Lung (tissue), 12 donors: Measurements from ENCODE around the gene HMGXB4. TPM values are rescaled to one million over a fixed set of nuclear protein-coding genes. Genes with fewer than 3 reads are reported as not detected.
A peak's percentile ranks its signal among the peaks of the same experiment; 100 is the strongest.

Experiments
- ATAC-seq: fragments of 200-7000 bp; cut with Tn5 transposase; one replicate; pipeline ENCODE4 v1.9.1; 2020; ENCODE audit warnings: moderate number of reproducible peaks; ENCODE audit not compliant: insufficient read depth, low FRiP score
- DNase-seq, 3 donors: peaks; one replicate each; pipeline ENCODE4 v3.0.0-alpha.2; 2013 to 2017
- H3K27ac ChIP-seq, 2 donors: one replicate each; pipeline ENCODE4 v1.5.1; 2013; ENCODE audit warnings: mild to moderate bottlenecking in 2 of 2, moderate library complexity in 2 of 2, control low read depth in 1 of 2, inconsistent platforms in 1 of 2, low read depth in 1 of 2, low read length in 1 of 2
- H3K27me3 ChIP-seq, 3 donors: one replicate each; pipeline ENCODE4 v1.5.1; 2013; ENCODE audit warnings: low read length in 2 of 3; ENCODE audit not compliant: control insufficient read depth in 3 of 3, insufficient read depth in 3 of 3
- H3K36me3 ChIP-seq, 4 donors: one replicate each; pipeline ENCODE4 v1.5.1; 2013; ENCODE audit warnings: low read length in 4 of 4, mild to moderate bottlenecking in 1 of 4, moderate library complexity in 1 of 4; ENCODE audit not compliant: control insufficient read depth in 4 of 4, insufficient read depth in 4 of 4
- H3K4me1 ChIP-seq, 5 donors: one replicate each; pipeline ENCODE4 v1.5.1; 2013; ENCODE audit warnings: low read length in 5 of 5, mild to moderate bottlenecking in 2 of 5, moderate library complexity in 1 of 5; ENCODE audit not compliant: control insufficient read depth in 5 of 5, insufficient read depth in 5 of 5
- H3K4me3 ChIP-seq: one replicate; pipeline ENCODE4 v1.5.1; 2013; ENCODE audit warnings: mild to moderate bottlenecking, control low read depth, moderate library complexity
- H3K9ac ChIP-seq, 2 donors: one replicate each; pipeline ENCODE4 v1.5.1; 2013; ENCODE audit warnings: low read length in 2 of 2, control low read depth in 1 of 2; ENCODE audit not compliant: insufficient read depth in 1 of 2
- H3K9me3 ChIP-seq, 4 donors: one replicate each; pipeline ENCODE4 v1.5.1; 2013; ENCODE audit warnings: low read length in 3 of 4, mild to moderate bottlenecking in 1 of 4, moderate library complexity in 1 of 4; ENCODE audit not compliant: control insufficient read depth in 4 of 4, insufficient read depth in 3 of 4
- CTCF ChIP-seq: IDR thresholded peaks from 2 replicates; pipeline ENCODE4 v1.5.1; 2012; ENCODE audit warnings: mild to moderate bottlenecking; ENCODE audit errors: control extremely low read depth, extremely low read depth
- WGBS, 2 donors: extraction: QIAGEN DNeasy Blood & Tissue Kit; methylation state at CpG; one replicate each; pipeline ENCODE4 v1.1.7; 2013; 5-methylcytosine and 5-hydroxymethylcytosine counted together
- polyA plus RNA-seq, 2 donors: library from polyadenylated mRNA; stranded (reverse); fragments of 200-250 nt; gene quantifications; one replicate each; pipeline ENCODE4 v1.2.1, GENCODE V29; 2013
- total RNA-seq, 2 donors: library from RNA; depleted of rRNA in 1 of 2; stranded (reverse); fragments of >200 nt in 1 of 2; gene quantifications; one replicate each; pipeline ENCODE4 v1.2.1, GENCODE V29; 2014 to 2021
- donor health status: control.
- donor health status: control.
- donor health status: Bipolar disorder and iron deficiency.
- donor health status: healthy.
- donor health status: DM: yes; HTN: yes; CAD: no.

Gene HMGXB4
- total and polyA plus RNA-seq, 4 donors = 7.6 to 24.5 (median 12.3) TPM

GRCh38 chr22:35327690-35328471, 70.6 kb downstream of the HMGXB4 start:
- Histone ChIP-seq H3K4me3 (no peak overlapping the region), H3K9me3 (peaks cover 0 to 2% (median 0%) of the 10 kb centered on the region in 4 donors), H3K27ac (peak overlapping the region in 1 of 2 donors; percentile 49), H3K27me3 (no peaks in the 10 kb centered on the region), H3K4me1 (peaks cover 0 to 5% (median 0%) of the 10 kb centered on the region in 5 donors), H3K36me3 (peaks cover 24 to 53% (median 47%) of the 10 kb centered on the region in 4 donors), H3K9ac (no peak overlapping the region)
- DNase-seq (no peak), ATAC-seq (no peak)
- no peak for TF ChIP-seq CTCF
- WGBS, 2 donors = 86 to 92% methylated on average over 21 of the region's 21 CpGs

- H3K27me3 ChIP-seq = no peaks in the 10 kb centered on the region
- peaks cover 0 to 5% (median 0%) of the 10 kb centered on the region in 5 donors for H3K4me1 ChIP-seq
- no peak overlapping the region for H3K9ac ChIP-seq
- no peak for ATAC-seq
- H3K27ac ChIP-seq = peak overlapping the region in 1 of 2 donors; percentile 49
- peaks cover 24 to 52% (median 44%) of the 10 kb centered on the region in 4 donors for H3K36me3 ChIP-seq
- H3K4me3 ChIP-seq = no peak overlapping the region
- 54 to 65% methylated on average over 15 of the region's 15 CpGs for WGBS, 2 donors
- DNase-seq = no peak
- H3K9me3 ChIP-seq = peaks cover 0 to 2% (median 0%) of the 10 kb centered on the region in 4 donors
- TF ChIP-seq CTCF = no peak
Observed at GRCh38 chr22:35328472-35328885, 71.2 kb downstream of the HMGXB4 start.

GRCh38 chr22:35329114-35329847, 72.0 kb downstream of the HMGXB4 start:
- WGBS, 2 donors = 67 to 76% methylated on average over 12 of the region's 12 CpGs

More at GRCh38 chr22:35329114-35329847, 72.0 kb downstream of the HMGXB4 start:
- no peak overlapping the region for H3K4me3 ChIP-seq
- H3K9ac ChIP-seq = no peak overlapping the region
- no peaks in the 10 kb centered on the region for H3K27me3 ChIP-seq
- no peak for TF ChIP-seq CTCF
- H3K9me3 ChIP-seq = peaks cover 0 to 2% (median 0%) of the 10 kb centered on the region in 4 donors
- peak overlapping the region in 1 of 2 donors; percentile 66 for H3K27ac ChIP-seq
- H3K4me1 ChIP-seq = peaks cover 0 to 5% (median 0%) of the 10 kb centered on the region in 5 donors
- DNase-seq = no peak
- peaks cover 24 to 53% (median 45%) of the 10 kb centered on the region in 4 donors for H3K36me3 ChIP-seq
- ATAC-seq = no peak
